Measurements from ENCODE around the gene FRMD3. TPM values are rescaled to one million over a fixed set of nuclear protein-coding genes. Genes with fewer than 3 reads are reported as not detected.

The FRMD3 gene
- total RNA-seq, 1 experiment from 2014 or later = 1.9 TPM

DNA sequence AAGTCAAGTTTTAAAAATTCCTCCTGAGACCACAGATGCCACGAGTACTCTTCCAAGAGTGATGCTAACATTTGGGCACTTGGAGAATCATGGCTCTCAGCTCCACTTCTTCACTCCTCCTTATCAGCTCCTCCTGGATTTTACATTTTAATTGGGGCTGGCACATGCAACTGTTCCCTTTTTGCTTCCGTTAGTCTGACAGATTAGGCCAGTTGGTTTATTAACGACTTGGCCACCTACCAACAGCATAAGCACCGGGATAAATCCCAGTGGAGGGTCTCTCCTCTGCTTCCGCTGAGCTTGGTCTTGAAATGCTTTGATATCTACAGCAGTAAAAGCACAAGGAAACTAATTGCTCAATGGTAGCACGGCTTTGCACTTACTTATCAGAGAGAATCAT, 340.6 kb downstream of the FRMD3 start:
- H3K27ac ChIP-seq = no peak overlapping the region
- H3K4me2 ChIP-seq = no peak overlapping the region
- H3K27me3 ChIP-seq (ENCODE audit: insufficient read depth, low read depth) = no peaks in the 10 kb centered on the region
- BruUV-seq (replicated peaks) = no TSS peak
- H3K4me1 ChIP-seq (replicated peaks; ENCODE audit: insufficient read depth) = no peaks in the 10 kb centered on the region
- ChIA-PET POLR2A (ENCODE audit: unreplicated experiment) (interaction anchor here (0.7 kb wide), 1 partner anchor 78 kb away, joined by 3 read pairs; no protein-coding TSS in a partner anchor), CTCF (no interaction called here)
- H3K9me2 ChIP-seq (ENCODE audit: insufficient read depth) = no peaks in the 10 kb centered on the region; the same call in 1 of the 2 replicates
- H2AFZ ChIP-seq = no peak overlapping the region
- no peaks in the 10 kb centered on the region for H3K36me3 ChIP-seq (ENCODE audit: low read depth)
- H3K79me2 ChIP-seq (ENCODE audit: low read depth) = no peaks in the 10 kb centered on the region
- no peak overlapping the region for H3K4me3 ChIP-seq
- H3K9me3 ChIP-seq (ENCODE audit: insufficient read depth, low read depth) = no peaks in the 10 kb centered on the region
- TF ChIP-seq EZH2 (IDR thresholded peaks at IDR 0.05; ENCODE audit: low read depth) = no peak
- TF ChIP-seq, protein P1, sequence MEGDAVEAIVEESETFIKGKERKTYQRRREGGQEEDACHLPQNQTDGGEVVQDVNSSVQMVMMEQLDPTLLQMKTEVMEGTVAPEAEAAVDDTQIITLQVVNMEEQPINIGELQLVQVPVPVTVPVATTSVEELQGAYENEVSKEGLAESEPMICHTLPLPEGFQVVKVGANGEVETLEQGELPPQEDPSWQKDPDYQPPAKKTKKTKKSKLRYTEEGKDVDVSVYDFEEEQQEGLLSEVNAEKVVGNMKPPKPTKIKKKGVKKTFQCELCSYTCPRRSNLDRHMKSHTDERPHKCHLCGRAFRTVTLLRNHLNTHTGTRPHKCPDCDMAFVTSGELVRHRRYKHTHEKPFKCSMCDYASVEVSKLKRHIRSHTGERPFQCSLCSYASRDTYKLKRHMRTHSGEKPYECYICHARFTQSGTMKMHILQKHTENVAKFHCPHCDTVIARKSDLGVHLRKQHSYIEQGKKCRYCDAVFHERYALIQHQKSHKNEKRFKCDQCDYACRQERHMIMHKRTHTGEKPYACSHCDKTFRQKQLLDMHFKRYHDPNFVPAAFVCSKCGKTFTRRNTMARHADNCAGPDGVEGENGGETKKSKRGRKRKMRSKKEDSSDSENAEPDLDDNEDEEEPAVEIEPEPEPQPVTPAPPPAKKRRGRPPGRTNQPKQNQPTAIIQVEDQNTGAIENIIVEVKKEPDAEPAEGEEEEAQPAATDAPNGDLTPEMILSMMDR (conservative IDR thresholded peaks at IDR 0.05) = no peak
- no peaks in the 10 kb centered on the region for H4K20me1 ChIP-seq (ENCODE audit: insufficient read depth)
- H3F3A ChIP-seq (ENCODE audit: insufficient read depth, low read depth) = no peaks in the 10 kb centered on the region
- DNase-seq = no peak
- intact Hi-C loops (cut with micrococcal nuclease; ENCODE audit: unreplicated experiment) = no loop called here

- no TSS peak for BruUV-seq (replicated peaks)
- Histone ChIP-seq H3K4me3 (no peak overlapping the region), H3K27ac (no peak overlapping the region), H3K36me3 (ENCODE audit: low read depth) (no peaks in the 10 kb centered on the region), H3F3A (ENCODE audit: insufficient read depth, low read depth) (no peaks in the 10 kb centered on the region), H4K20me1 (ENCODE audit: insufficient read depth) (no peaks in the 10 kb centered on the region), H3K4me2 (no peak overlapping the region), H3K9me2 (ENCODE audit: insufficient read depth) (no peaks in the 10 kb centered on the region; the same call in 1 of the 2 replicates), H3K4me1 (replicated peaks; ENCODE audit: insufficient read depth) (no peaks in the 10 kb centered on the region), H3K79me2 (ENCODE audit: low read depth) (no peaks in the 10 kb centered on the region), H3K27me3 (ENCODE audit: insufficient read depth, low read depth) (no peaks in the 10 kb centered on the region), H3K9me3 (ENCODE audit: insufficient read depth, low read depth) (no peaks in the 10 kb centered on the region), H2AFZ (no peak overlapping the region)
- ChIA-PET CTCF (no interaction called here), POLR2A (ENCODE audit: unreplicated experiment) (no interaction called here)
- TF ChIP-seq, protein P1 (conservative IDR thresholded peaks at IDR 0.05) = no peak
- no peak for TF ChIP-seq EZH2 (IDR thresholded peaks at IDR 0.05; ENCODE audit: low read depth)
- intact Hi-C loops (cut with micrococcal nuclease; ENCODE audit: unreplicated experiment) = no loop called here
- DNase-seq = no peak
These were observed 341.3 kb downstream of the FRMD3 start for GRCh38 chr9:83196946-83197345.

Other genes starting within 250 kb of the FRMD3 start
- gene IDNK, start 84.7 kb upstream of the FRMD3 start, total RNA-seq (2021) = 1.7 and 4.6 TPM in 2 replicates
- gene UBQLN1, start 169.6 kb upstream of the FRMD3 start, total RNA-seq (2021) = 118 and 129 TPM in 2 replicates